IPS-18c (cell line): ENCODE measurements around the gene LHPP.

Source experiments
- H3K4me3 ChIP-seq: 2 replicates; pipeline ENCODE4 v1.7.0; 2013; ENCODE audit warnings: low read depth, mild to moderate bottlenecking, low read length, moderate library complexity; ENCODE audit not compliant: insufficient read depth
- H3K9me3 ChIP-seq: one replicate; pipeline ENCODE4 v1.6.1; 2013; ENCODE audit warnings: mild to moderate bottlenecking, low read length, moderate library complexity; ENCODE audit not compliant: control insufficient read depth, insufficient read depth

The LHPP gene

DNA sequence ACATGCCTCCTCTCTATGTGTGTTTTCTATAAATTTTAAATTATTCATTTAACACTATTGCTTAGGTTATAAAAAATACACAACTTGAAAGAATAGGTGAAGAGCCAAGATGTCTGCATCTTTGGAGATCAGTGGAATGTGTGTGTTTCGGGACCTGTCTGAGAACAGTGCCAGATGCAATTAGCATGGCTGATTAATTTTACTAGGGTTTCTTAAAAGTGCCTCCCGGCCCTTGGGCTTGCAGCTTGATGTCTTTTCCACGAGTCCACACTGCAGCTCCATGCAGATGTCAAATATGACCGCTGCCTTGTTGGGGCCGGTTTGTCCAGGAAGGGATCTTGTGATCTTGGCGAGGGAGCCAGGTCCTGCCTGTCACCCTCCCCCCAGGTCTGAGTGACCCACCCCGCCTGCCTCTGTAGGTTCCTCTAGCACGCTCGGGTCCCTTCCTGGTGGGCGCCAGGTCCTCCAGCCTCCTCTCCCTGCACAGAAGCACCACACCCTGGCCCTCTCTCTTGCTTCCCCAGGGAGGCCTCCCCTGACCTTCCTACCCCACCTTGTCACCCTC, 20.7 kb downstream of the LHPP start:
- Histone ChIP-seq H3K9me3 (no peaks in the 10 kb centered on the region), H3K4me3 (no peak overlapping the region)

DNA sequence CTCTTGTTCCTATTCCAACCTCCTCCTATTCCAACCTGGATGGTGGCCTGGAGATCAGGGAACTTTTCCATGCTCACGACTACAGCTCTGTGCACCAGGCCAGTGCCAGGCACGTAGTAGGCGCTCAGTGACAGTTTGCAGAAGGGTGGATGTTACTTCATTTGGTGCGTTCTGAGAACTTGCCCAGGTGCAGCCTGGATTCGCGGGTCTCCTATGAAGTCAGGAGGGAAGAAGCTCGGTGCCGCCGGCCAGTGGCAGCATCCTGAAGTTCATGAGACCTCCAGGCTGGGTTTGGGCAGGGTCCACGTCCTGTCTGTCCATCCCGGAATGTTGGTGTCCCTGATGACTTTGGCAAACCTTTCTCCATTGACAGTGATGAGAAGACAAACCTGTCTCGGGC, 21.3 kb downstream of the LHPP start:
- no peaks in the 10 kb centered on the region for H3K9me3 ChIP-seq
- no peak overlapping the region for H3K4me3 ChIP-seq

DNA sequence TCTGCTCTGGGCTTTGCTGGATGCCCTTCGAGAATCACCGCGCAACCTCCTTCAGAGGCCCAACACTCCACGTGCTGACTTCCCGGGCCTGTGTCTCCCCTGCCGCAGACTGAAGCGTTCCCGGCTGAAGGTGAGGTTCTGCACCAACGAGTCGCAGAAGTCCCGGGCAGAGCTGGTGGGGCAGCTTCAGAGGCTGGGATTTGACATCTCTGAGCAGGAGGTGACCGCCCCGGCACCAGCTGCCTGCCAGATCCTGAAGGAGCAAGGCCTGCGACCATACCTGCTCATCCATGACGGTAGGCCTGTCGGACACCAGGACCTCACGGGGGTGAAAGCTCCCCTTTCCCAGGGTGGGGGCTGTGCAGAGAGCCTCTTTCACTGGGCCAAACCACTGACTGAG, 22.4 kb downstream of the LHPP start:
- Histone ChIP-seq H3K9me3 (peaks cover 2% of the 10 kb centered on the region), H3K4me3 (no peak overlapping the region)

DNA sequence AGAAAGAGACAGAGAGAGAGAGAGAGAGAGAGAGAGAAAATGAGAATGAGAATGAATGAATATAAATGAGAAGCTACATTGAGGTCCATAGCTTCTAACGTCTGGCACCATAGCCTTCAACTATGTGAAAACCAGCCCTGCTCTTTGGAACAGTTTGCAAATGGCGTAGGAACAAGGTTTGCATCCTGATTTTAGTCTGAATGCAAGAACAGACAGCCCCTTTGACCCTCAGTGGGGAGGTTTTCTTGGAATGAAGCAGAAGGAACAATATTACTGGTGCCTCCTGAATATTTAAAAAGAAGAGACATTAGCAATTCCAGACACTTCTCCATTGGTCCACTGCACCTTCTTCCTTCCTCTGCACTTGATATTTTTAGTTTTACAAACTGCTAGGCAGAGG, 23.0 kb downstream of the LHPP start:
- H3K9me3 ChIP-seq = peaks cover 2% of the 10 kb centered on the region

GRCh38 chr10:124486635-124487034, 25.0 kb downstream of the LHPP start:
- peaks cover 2% of the 10 kb centered on the region for H3K9me3 ChIP-seq

More for the DNA sequence above, 23.0 kb downstream of the LHPP start:
- H3K4me3 ChIP-seq = no peak overlapping the region

DNA sequence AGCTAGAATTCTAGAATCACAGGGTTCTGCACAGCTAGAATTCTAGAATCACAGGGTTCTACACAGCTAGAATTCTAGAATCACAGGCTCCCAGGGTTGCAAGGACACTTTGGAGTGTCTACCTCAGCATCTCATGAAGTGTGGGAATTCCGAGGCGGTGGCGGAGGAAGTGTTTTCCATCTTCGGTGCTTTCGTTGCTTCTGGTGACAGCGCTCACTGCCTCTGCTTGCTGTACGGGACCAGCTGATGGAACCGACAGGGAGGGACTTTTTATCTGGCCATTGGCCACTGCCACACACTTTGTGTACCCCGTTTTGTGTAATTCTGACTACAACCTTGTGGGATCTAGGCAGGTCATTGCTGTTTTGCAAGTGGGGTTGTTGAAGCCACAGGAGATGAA, 29.5 kb downstream of the LHPP start:
- H3K4me3 ChIP-seq = no peak overlapping the region
- peaks cover 2% of the 10 kb centered on the region for H3K9me3 ChIP-seq

More at GRCh38 chr10:124486635-124487034, 25.0 kb downstream of the LHPP start:
- no peak overlapping the region for H3K4me3 ChIP-seq

GRCh38 chr10:124492266-124492665, 30.6 kb downstream of the LHPP start:
- peaks cover 2% of the 10 kb centered on the region for H3K9me3 ChIP-seq
- no peak overlapping the region for H3K4me3 ChIP-seq

GRCh38 chr10:124493214-124493882, 31.7 kb downstream of the LHPP start:
- peaks cover 2% of the 10 kb centered on the region for H3K9me3 ChIP-seq
- H3K4me3 ChIP-seq = no peak overlapping the region

DNA sequence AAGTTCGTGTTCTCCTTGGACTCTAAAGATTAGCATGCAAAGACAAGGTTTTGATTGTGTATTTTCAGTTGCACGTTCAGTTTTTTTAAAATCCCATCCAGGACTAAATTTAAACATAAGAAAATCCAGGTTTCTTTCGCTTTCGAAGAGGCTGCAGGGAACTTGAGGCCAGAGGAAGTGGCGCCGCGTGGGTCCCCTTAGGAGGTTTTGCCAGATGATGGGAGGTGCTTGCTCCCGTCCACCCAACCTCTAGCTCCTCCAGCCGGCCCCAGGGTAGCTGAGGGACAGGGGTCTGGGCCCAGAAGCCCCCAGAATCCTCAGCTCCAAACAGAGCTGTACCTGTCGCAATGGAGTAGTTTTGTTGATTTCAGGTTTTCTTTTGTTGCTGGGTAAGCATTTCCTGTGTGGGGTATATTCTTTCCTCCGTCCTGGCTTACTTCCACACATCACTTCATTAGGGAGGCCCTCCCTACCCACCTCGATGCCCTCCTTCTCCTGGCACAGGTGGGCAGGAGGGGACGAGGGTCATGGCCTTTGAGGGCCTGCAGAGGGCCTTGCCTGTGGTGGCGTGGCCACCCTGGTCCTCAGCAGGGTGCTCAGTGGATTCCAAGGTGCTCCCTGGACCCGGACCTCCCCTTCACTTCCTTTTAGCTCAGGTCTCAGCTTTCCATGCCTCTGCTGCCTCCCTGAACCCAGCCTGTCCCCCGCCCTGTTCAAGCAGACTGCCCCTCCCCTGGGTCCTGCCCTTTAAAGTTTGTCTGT, 32.6 kb downstream of the LHPP start:
- H3K4me3 ChIP-seq = no peak overlapping the region
- H3K9me3 ChIP-seq = no peaks in the 10 kb centered on the region

- no peak overlapping the region for H3K4me3 ChIP-seq
- no peaks in the 10 kb centered on the region for H3K9me3 ChIP-seq
Observed at GRCh38 chr10:124495162-124495561, 33.5 kb downstream of the LHPP start.

- peaks cover 1% of the 10 kb centered on the region for H3K9me3 ChIP-seq
- no peak overlapping the region for H3K4me3 ChIP-seq
Observed at GRCh38 chr10:124495725-124496124, 34.1 kb downstream of the LHPP start.

DNA sequence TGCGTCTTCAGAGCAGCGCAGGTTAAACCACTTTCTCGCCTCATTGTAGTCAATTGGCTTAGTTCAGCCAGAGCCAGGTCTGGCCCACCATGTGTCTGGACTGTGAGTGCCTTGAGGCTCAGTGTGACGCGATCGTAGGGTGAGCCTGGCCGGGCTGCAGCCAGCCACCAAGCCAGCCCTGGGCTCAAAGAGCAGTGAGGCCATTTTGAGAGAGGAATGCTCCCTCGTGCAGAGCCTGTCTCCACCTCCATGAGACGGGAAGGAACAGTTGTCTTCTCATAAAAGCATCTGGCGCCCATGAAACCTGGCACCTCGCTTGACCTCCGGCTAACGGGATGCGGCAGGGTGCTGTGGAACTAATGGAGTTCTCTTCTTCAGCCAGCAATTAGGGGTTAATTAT, 34.5 kb downstream of the LHPP start:
- Histone ChIP-seq H3K4me3 (no peak overlapping the region), H3K9me3 (peaks cover 4% of the 10 kb centered on the region)

DNA sequence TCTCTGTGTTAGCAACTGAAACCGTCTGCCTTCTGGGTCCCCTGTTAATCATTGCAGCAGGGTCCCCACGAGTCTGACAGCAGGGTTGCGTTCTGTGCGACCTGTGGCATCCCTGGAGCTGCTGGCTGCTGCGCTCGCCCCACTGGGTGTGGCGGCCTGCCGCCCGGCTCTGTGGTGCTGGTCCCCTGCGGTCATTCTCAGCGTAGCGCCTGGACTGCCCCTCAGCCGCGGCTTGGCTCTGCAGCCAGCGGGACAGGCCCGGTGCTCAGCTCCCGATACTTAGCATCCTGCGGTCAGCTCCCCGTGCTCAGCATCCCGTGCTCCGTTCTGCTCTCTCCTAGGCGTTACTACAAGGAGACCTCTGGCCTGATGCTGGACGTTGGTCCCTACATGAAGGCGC, 35.0 kb downstream of the LHPP start:
- peaks cover 4% of the 10 kb centered on the region for H3K9me3 ChIP-seq
- no peak overlapping the region for H3K4me3 ChIP-seq

- H3K4me3 ChIP-seq = no peak overlapping the region
Observed at GRCh38 chr10:124497196-124497881, 35.7 kb downstream of the LHPP start.

GRCh38 chr10:124498056-124498455, 36.4 kb downstream of the LHPP start:
- no peak overlapping the region for H3K4me3 ChIP-seq
- H3K9me3 ChIP-seq = peaks cover 4% of the 10 kb centered on the region

More at GRCh38 chr10:124497196-124497881, 35.7 kb downstream of the LHPP start:
- peaks cover 4% of the 10 kb centered on the region for H3K9me3 ChIP-seq

- H3K4me3 ChIP-seq = no peak overlapping the region
Observed at GRCh38 chr10:124500757-124501156, 39.1 kb downstream of the LHPP start.

GRCh38 chr10:124504711-124505110, 43.1 kb downstream of the LHPP start:
- peaks cover 4% of the 10 kb centered on the region for H3K9me3 ChIP-seq
- H3K4me3 ChIP-seq = no peak overlapping the region

More at GRCh38 chr10:124500757-124501156, 39.1 kb downstream of the LHPP start:
- peaks cover 4% of the 10 kb centered on the region for H3K9me3 ChIP-seq

DNA sequence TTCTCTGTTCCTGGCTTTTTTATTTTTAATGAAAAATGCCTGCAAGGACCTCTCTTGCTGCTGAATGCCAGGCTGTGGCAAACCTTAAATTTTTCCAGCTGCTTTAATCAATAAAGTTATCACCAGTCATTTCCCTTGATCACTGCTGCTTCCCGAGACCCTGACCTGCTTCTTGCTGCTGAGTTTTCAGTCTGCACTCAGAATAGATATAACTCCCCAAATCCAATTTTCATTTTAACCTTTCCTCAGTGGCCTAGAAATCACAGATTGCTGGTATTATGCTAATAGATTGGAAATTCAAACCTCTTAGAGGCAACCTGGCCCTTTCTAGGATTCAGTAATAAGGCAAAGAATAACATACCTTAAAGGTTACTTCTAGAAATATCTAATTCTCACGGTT, 43.7 kb downstream of the LHPP start:
- Histone ChIP-seq H3K9me3 (peaks cover 4% of the 10 kb centered on the region), H3K4me3 (no peak overlapping the region)
